Colon (tissue), 2 donors: ENCODE results near the gene COL4A1.
"Not testable (repeated sequence)": the region's sequence is repeated elsewhere in the genome, so short reads cannot be mapped to it uniquely, and the experiment has no call there.

Experiments
- FAIRE-seq: peaks from 2 replicates; lab custom pipeline; 2012; peaks lifted over from hg19 to GRCh38; lab: Jason Lieb, UNC
- donor health status: control.
- donor health status: control.

Gene COL4A1

GRCh38 chr13:110131424-110131823, 175.5 kb downstream of the COL4A1 start:
- no peak for FAIRE-seq

- FAIRE-seq, result no peak
Observed at GRCh38 chr13:110130431-110130830, 176.5 kb downstream of the COL4A1 start.

- FAIRE-seq, result no peak
Observed at GRCh38 chr13:110129539-110130186, 177.3 kb downstream of the COL4A1 start.

- no peak for FAIRE-seq
Observed at GRCh38 chr13:110129076-110129475, 177.9 kb downstream of the COL4A1 start.

- FAIRE-seq, result no peak
Observed at GRCh38 chr13:110128546-110128945, 178.4 kb downstream of the COL4A1 start.

GRCh38 chr13:110127986-110128511, 178.9 kb downstream of the COL4A1 start:
- no peak for FAIRE-seq

- no peak for FAIRE-seq
Observed at GRCh38 chr13:110126391-110126961, 180.5 kb downstream of the COL4A1 start.

GRCh38 chr13:110125613-110126272, 181.2 kb downstream of the COL4A1 start:
- FAIRE-seq, result no peak

GRCh38 chr13:110125157-110125556, 181.8 kb downstream of the COL4A1 start:
- FAIRE-seq, result no peak

- FAIRE-seq, result no peak
Observed at GRCh38 chr13:110124201-110124940, 182.6 kb downstream of the COL4A1 start.

- FAIRE-seq, result no peak
Observed at GRCh38 chr13:110123041-110123809, 183.7 kb downstream of the COL4A1 start.

GRCh38 chr13:110121422-110122083, 185.4 kb downstream of the COL4A1 start:
- FAIRE-seq, result no peak

GRCh38 chr13:110119935-110120905, 186.7 kb downstream of the COL4A1 start:
- FAIRE-seq, result no peak

GRCh38 chr13:110118106-110118505, 188.9 kb downstream of the COL4A1 start:
- no peak for FAIRE-seq

GRCh38 chr13:110116072-110116487, 190.9 kb downstream of the COL4A1 start:
- no peak for FAIRE-seq

GRCh38 chr13:110115591-110115990, 191.4 kb downstream of the COL4A1 start:
- FAIRE-seq, result no peak

- FAIRE-seq, result no peak
Observed at GRCh38 chr13:110114316-110114715, 192.6 kb downstream of the COL4A1 start.

GRCh38 chr13:110113284-110113764, 193.6 kb downstream of the COL4A1 start:
- no peak for FAIRE-seq

- FAIRE-seq, result not testable (repeated sequence)
Observed at GRCh38 chr13:110112379-110112778, 194.6 kb downstream of the COL4A1 start.

GRCh38 chr13:110110783-110111182, 196.2 kb downstream of the COL4A1 start:
- FAIRE-seq, result no peak
